Measurements from ENCODE around the gene SLC25A30. TPM values are rescaled to one million over a fixed set of nuclear protein-coding genes. Genes with fewer than 3 reads are reported as not detected.

The SLC25A30 gene
- total and polyA plus RNA-seq, 9 of the 15 experiments (the other 6 are each of a cell fraction or from before 2014, with no cell fraction given) = 1.1 to 11.1 (median 5.6) TPM

DNA sequence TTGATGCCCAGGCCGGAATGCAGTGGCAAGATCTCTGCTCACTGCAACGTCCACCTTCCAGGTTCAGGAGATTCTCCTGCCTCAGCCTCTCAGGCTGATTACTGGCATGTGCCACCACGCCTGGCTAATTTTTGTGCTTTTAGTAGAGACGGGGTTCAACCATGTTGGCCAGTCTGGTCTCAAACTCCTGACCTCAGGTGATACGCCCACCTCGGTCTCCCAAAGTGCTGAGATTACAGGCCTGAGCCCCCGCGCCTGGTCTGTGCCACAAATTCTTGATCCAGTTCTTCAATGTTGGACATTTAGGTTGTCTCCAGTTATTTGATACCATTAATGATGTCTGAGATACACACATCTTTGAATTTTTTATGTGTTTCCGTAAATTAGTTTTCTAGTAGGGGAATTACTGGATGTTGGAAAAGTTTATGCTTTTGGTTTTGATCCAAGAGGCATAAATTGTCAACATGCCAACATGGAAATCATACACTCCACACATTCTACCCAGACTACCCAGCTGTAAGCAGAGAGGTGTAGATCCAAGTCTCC, 46.0 kb upstream of the SLC25A30 start (continued):
- TF ChIP-seq, protein P1, sequence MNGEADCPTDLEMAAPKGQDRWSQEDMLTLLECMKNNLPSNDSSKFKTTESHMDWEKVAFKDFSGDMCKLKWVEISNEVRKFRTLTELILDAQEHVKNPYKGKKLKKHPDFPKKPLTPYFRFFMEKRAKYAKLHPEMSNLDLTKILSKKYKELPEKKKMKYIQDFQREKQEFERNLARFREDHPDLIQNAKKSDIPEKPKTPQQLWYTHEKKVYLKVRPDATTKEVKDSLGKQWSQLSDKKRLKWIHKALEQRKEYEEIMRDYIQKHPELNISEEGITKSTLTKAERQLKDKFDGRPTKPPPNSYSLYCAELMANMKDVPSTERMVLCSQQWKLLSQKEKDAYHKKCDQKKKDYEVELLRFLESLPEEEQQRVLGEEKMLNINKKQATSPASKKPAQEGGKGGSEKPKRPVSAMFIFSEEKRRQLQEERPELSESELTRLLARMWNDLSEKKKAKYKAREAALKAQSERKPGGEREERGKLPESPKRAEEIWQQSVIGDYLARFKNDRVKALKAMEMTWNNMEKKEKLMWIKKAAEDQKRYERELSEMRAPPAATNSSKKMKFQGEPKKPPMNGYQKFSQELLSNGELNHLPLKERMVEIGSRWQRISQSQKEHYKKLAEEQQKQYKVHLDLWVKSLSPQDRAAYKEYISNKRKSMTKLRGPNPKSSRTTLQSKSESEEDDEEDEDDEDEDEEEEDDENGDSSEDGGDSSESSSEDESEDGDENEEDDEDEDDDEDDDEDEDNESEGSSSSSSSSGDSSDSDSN (IDR thresholded peaks at IDR 0.05; ENCODE audit: borderline replicate concordance in 1 of 2, low read depth in 2 of 2, low read length in 2 of 2) = 0 out of 4 replicates have a peak, but pooled peaks of 1 of the 2 experiments have one; percentile 21
- TF ChIP-seq SMARCB1 (IDR thresholded peaks at IDR 0.05; ENCODE audit: insufficient read length, low read depth) = no peak
- no peak; the same call in 1 of the 2 replicates for TF ChIP-seq FOXJ2 (tag; IDR thresholded peaks at IDR 0.05)
- no peak for TF ChIP-seq SIRT6 (IDR thresholded peaks at IDR 0.05; ENCODE audit: low read depth, low read length)
- no peak for TF ChIP-seq JUN (IDR thresholded peaks at IDR 0.05; ENCODE audit: borderline replicate concordance, low read depth, low read length)
- 0 out of 2 replicates have a peak, but pooled peaks have one; percentile 5 for TF ChIP-seq JUN (CRISPR knock-in tag; IDR thresholded peaks at IDR 0.05; ENCODE audit: borderline replicate concordance)
- TF ChIP-seq CBX3 (IDR thresholded peaks at IDR 0.05; ENCODE audit: borderline replicate concordance in 1 of 2, low read length in 2 of 2) = no peak
- peak; percentile 14 for TF ChIP-seq DACH1 (IDR thresholded peaks at IDR 0.05; ENCODE audit: partially characterized antibody)
- TF ChIP-seq, protein P2, sequence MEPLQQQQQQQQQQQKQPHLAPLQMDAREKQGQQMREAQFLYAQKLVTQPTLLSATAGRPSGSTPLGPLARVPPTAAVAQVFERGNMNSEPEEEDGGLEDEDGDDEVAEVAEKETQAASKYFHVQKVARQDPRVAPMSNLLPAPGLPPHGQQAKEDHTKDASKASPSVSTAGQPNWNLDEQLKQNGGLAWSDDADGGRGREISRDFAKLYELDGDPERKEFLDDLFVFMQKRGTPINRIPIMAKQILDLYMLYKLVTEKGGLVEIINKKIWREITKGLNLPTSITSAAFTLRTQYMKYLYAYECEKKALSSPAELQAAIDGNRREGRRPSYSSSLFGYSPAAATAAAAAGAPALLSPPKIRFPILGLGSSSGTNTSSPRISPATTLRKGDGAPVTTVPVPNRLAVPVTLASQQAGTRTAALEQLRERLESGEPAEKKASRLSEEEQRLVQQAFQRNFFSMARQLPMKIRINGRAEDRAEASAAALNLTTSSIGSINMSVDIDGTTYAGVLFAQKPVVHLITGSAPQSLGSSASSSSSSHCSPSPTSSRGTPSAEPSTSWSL (CRISPR knock-in tag; IDR thresholded peaks at IDR 0.05; ENCODE audit: borderline replicate concordance) = no peak
- TF ChIP-seq, protein P3, sequence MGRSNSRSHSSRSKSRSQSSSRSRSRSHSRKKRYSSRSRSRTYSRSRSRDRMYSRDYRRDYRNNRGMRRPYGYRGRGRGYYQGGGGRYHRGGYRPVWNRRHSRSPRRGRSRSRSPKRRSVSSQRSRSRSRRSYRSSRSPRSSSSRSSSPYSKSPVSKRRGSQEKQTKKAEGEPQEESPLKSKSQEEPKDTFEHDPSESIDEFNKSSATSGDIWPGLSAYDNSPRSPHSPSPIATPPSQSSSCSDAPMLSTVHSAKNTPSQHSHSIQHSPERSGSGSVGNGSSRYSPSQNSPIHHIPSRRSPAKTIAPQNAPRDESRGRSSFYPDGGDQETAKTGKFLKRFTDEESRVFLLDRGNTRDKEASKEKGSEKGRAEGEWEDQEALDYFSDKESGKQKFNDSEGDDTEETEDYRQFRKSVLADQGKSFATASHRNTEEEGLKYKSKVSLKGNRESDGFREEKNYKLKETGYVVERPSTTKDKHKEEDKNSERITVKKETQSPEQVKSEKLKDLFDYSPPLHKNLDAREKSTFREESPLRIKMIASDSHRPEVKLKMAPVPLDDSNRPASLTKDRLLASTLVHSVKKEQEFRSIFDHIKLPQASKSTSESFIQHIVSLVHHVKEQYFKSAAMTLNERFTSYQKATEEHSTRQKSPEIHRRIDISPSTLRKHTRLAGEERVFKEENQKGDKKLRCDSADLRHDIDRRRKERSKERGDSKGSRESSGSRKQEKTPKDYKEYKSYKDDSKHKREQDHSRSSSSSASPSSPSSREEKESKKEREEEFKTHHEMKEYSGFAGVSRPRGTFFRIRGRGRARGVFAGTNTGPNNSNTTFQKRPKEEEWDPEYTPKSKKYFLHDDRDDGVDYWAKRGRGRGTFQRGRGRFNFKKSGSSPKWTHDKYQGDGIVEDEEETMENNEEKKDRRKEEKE (IDR thresholded peaks at IDR 0.05; ENCODE audit: borderline replicate concordance in 1 of 2, control insufficient read depth in 1 of 2, low read depth in 2 of 2, low read length in 1 of 2) = no peak
- TF ChIP-seq JUND (IDR thresholded peaks at IDR 0.05; ENCODE audit: borderline replicate concordance, low read depth, low read length) = no peak
- TF ChIP-seq JUND (tag; IDR thresholded peaks at IDR 0.05; ENCODE audit: borderline replicate concordance, low read depth, low read length) = no peak
- no peak for TF ChIP-seq ZNF79 (CRISPR knock-in tag; IDR thresholded peaks at IDR 0.05; ENCODE audit: low read depth)
- no peak for TF ChIP-seq GATAD2A (IDR thresholded peaks at IDR 0.05)
- TF ChIP-seq, protein P4, sequence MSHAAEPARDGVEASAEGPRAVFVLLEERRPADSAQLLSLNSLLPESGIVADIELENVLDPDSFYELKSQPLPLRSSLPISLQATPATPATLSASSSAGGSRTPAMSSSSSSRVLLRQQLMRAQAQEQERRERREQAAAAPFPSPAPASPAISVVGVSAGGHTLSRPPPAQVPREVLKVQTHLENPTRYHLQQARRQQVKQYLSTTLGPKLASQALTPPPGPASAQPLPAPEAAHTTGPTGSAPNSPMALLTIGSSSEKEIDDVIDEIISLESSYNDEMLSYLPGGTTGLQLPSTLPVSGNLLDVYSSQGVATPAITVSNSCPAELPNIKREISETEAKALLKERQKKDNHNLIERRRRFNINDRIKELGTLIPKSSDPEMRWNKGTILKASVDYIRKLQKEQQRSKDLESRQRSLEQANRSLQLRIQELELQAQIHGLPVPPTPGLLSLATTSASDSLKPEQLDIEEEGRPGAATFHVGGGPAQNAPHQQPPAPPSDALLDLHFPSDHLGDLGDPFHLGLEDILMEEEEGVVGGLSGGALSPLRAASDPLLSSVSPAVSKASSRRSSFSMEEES (CRISPR knock-in tag; IDR thresholded peaks at IDR 0.05) = no peak
- 0 out of 4 replicates have a peak, but pooled peaks of 1 of the 2 experiments have one; percentile 22 for TF ChIP-seq ARNT (IDR thresholded peaks at IDR 0.05)
- no peak for TF ChIP-seq TCF7 (IDR thresholded peaks at IDR 0.05; ENCODE audit: borderline replicate concordance)
- TF ChIP-seq HLTF (IDR thresholded peaks at IDR 0.05) = no peak

All from K562 (cell line).